ENCODE results near the gene FBXO28.
"Not testable (repeated sequence)": the region's sequence is repeated elsewhere in the genome, so short reads cannot be mapped to it uniquely, and the experiment has no call there.

FBXO28 gene

DNA sequence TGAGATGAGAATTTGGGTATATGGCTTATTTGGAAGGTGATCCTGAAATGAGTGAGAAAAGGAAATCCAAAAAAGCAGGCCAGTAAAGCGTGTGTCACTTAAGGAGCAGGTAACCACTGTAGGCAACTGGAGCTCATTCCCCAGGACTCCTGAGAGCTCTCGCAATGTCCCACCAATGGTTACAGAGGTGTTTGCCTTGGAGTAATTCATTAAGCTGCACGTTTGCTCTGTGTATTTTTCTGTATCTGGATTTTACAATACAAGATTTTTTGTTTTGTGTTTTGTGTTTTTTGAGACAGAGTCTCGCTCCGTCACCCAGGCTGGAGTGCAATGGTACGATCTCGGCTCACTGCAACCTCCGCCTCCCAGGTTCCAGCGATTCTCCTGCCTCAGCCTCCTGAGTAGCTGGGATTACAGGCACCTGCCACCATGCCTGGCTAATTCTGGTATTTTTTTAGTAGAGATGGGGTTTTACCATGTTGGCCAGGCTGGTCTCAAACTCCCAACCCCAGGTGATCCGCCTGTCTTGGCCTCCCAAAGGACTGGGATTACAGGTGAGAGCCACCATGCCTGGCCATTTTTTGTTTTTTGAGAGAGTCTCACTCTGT is 92.1 kb downstream of the FBXO28 start:
- DNase-seq (ENCODE audit: low read depth, low spot score); H3K4me3 ChIP-seq (ENCODE audit: low read length): not testable (repeated sequence)

DNA sequence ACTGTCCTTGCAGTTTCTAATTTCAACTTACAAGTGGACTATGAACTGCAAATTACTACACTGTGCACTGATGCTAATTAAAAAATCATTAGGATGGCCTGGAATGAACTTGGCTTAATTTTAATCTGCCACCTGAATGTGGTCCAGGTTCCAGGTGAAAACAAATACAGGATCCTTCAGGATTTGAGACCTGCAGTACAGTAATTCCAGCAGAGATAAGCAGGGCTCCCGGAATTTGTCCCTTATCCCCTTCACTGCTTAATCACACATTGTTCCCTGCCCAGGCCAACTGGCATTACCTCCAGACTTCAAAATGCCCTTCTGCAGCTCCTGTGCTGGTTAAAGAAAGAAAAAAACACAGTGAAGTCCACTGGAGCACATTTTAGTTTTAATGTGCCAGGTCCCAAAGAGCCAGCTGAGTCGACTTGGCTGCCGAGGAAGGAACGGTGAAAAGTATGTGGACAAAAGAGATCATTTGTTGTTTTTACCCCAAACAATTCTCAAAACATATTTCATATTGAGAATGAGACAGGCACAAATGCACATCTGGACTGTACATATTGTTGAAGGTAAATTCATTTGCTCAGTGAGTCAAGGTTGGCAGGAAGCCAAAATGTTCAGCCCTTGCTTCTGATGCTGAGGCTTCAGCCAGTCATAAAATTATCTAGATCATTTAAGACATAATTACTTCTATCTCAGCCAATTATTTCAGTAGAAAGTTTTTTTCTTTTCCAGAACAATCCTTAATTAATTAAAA is 97.5 kb downstream of the FBXO28 start:
- peak; percentile 9 for DNase-seq (ENCODE audit: low read depth, low spot score)
- H3K4me3 ChIP-seq (ENCODE audit: low read length): no peak overlapping the region
